Vagina (tissue), 2 donors: ENCODE measurements around the gene FBXL14. TPM values are rescaled to one million over a fixed set of nuclear protein-coding genes. Genes with fewer than 3 reads are reported as not detected.

Experiments used
- DNase-seq, 2 donors: peaks; one replicate each; pipeline ENCODE4 v3.0.0-alpha.2; 2017; ENCODE audit errors: extremely low spot score in 2 of 2
- H3K27ac ChIP-seq: fragments of 200-600 bp; sonication (generic); one replicate; pipeline ENCODE4 v1.5.1; 2019
- H3K27me3 ChIP-seq: fragments of 200-600 bp; sonication (generic); one replicate; pipeline ENCODE4 v1.5.1; 2019
- H3K36me3 ChIP-seq, 2 donors: fragments of 200-600 bp; sonication (generic); one replicate each; pipeline ENCODE4 v1.5.1; 2017 to 2019
- H3K4me1 ChIP-seq: fragments of 200-600 bp; sonication (generic); one replicate; pipeline ENCODE4 v1.5.1; 2019
- H3K4me3 ChIP-seq, 2 donors: fragments of 200-600 bp; sonication (generic); 1 replicate in 1 of 2; 2 replicates in 1 of 2; pipeline ENCODE4 v1.5.1; 2016 to 2019
- H3K9me3 ChIP-seq: fragments of 200-600 bp; sonication (generic); one replicate; pipeline ENCODE4 v1.5.1; 2019
- CTCF ChIP-seq, 3 experiments: fragments of 450-650 bp in 2 of 3; fragments of 200-600 bp in 1 of 3; sonication (generic) in 1 of 3; IDR thresholded peaks; one replicate each; pipeline ENCODE4 v1.5.1; 2017 to 2019; ENCODE audit warnings: antibody characterized with exemption in 3 of 3, mild to moderate bottlenecking in 2 of 3, moderate library complexity in 2 of 3
- POLR2A ChIP-seq, 2 donors: fragments of 450-650 bp; IDR thresholded peaks; one replicate each; pipeline ENCODE4 v1.6.1; 2017; ENCODE audit warnings: antibody characterized with exemption in 2 of 2, mild to moderate bottlenecking in 2 of 2, moderate library complexity in 2 of 2
- POLR2AphosphoS5 ChIP-seq, 2 donors: sonication (generic); formaldehyde crosslinking; IDR thresholded peaks; one replicate each; pipeline ENCODE4 v1.9.0; 2017; ENCODE audit warnings: antibody characterized with exemption in 2 of 2, mild to moderate bottlenecking in 2 of 2, low read depth in 1 of 2; ENCODE audit not compliant: insufficient read depth in 1 of 2
- intact Hi-C: fragments of 100-400 bp; cut with DNase I; formaldehyde crosslinking; loops from one replicate; pipeline ENCODE4 v1.15.1; 2023
- total RNA-seq: library from RNA; depleted of rRNA; stranded (reverse); fragments of >200 nt; gene quantifications from one replicate; pipeline ENCODE4 v1.2.3, GENCODE V29; 2016

FBXL14 gene
- total RNA-seq, 1 donor from 2014 or later: 15.2 TPM

GRCh38 chr12:1566449-1567135 lies 27.8 kb downstream of the FBXL14 start:
- no peaks in the 10 kb centered on the region for H3K36me3 ChIP-seq
- no peak overlapping the region for H3K4me3 ChIP-seq
- no peak for DNase-seq
- no peak overlapping the region for H3K27ac ChIP-seq
- H3K27me3 ChIP-seq: no peaks in the 10 kb centered on the region
- intact Hi-C loops: no loop called here
- TF ChIP-seq POLR2AphosphoS5 (IDR thresholded peaks at IDR 0.05; ENCODE audit: insufficient read depth in 1 of 2, low read depth in 1 of 2): no peak
- TF ChIP-seq CTCF (IDR thresholded peaks at IDR 0.05): no peak
- TF ChIP-seq POLR2A (IDR thresholded peaks at IDR 0.05): no peak
- H3K4me1 ChIP-seq: no peaks in the 10 kb centered on the region
- H3K9me3 ChIP-seq: no peaks in the 10 kb centered on the region

- Histone ChIP-seq H3K4me1 (no peaks in the 10 kb centered on the region), H3K36me3 (no peaks in the 10 kb centered on the region), H3K9me3 (no peaks in the 10 kb centered on the region), H3K27ac (no peak overlapping the region), H3K27me3 (no peaks in the 10 kb centered on the region), H3K4me3 (no peak overlapping the region)
- intact Hi-C loops: no loop called here
- no peak for DNase-seq
- TF ChIP-seq POLR2AphosphoS5 (IDR thresholded peaks at IDR 0.05; ENCODE audit: insufficient read depth in 1 of 2, low read depth in 1 of 2): no peak
- TF ChIP-seq CTCF (IDR thresholded peaks at IDR 0.05): no peak
These were observed 29.2 kb downstream of the FBXL14 start for GRCh38 chr12:1565172-1565571.

GRCh38 chr12:1564067-1564466 lies 30.3 kb downstream of the FBXL14 start:
- TF ChIP-seq CTCF (IDR thresholded peaks at IDR 0.05): no peak
- no peak for TF ChIP-seq POLR2A (IDR thresholded peaks at IDR 0.05)
- TF ChIP-seq POLR2AphosphoS5 (IDR thresholded peaks at IDR 0.05; ENCODE audit: insufficient read depth in 1 of 2, low read depth in 1 of 2): no peak
- Histone ChIP-seq H3K27ac (no peak overlapping the region), H3K36me3 (no peaks in the 10 kb centered on the region), H3K9me3 (no peaks in the 10 kb centered on the region), H3K4me3 (no peak overlapping the region), H3K4me1 (no peaks in the 10 kb centered on the region), H3K27me3 (no peaks in the 10 kb centered on the region)
- no peak for DNase-seq
- intact Hi-C loops: no loop called here

DNA sequence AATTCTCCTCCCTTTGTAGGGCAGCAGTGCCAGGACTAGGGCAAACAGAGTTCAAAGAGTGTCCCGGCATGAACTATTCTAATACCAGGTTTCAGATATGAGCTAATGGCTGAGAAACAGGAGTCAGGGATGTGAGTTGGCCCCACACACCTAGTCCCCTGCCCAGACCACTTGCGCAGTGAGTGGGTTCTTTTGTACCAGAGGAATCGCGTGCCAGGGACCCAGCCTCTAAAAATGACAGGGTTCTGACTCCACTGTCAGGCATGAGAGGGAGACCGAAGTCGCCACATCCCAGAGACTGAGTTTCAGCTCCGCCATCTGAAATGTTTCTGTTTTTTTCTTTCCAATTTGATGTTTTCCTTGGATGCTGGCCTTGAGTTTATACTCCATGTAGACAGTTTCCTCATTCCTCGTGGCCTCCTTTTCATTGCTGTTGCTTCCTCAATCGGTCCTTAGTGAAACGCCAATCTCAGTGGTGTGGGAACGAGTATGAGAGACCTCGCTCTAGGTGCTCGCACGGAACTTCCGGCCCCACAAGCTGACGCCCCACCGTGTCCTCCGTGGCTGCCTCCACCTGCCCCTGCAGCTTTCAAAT lies 31.5 kb downstream of the FBXL14 start:
- TF ChIP-seq POLR2AphosphoS5 (IDR thresholded peaks at IDR 0.05; ENCODE audit: insufficient read depth in 1 of 2, low read depth in 1 of 2) (no peak), POLR2A (IDR thresholded peaks at IDR 0.05) (no peak), CTCF (IDR thresholded peaks at IDR 0.05) (no peak)
- H3K9me3 ChIP-seq: no peaks in the 10 kb centered on the region
- H3K4me1 ChIP-seq: no peaks in the 10 kb centered on the region
- intact Hi-C loops: no loop called here
- DNase-seq: no peak
- no peaks in the 10 kb centered on the region for H3K27me3 ChIP-seq
- H3K4me3 ChIP-seq: no peak overlapping the region
- H3K27ac ChIP-seq: no peak overlapping the region
- H3K36me3 ChIP-seq: no peaks in the 10 kb centered on the region

DNA sequence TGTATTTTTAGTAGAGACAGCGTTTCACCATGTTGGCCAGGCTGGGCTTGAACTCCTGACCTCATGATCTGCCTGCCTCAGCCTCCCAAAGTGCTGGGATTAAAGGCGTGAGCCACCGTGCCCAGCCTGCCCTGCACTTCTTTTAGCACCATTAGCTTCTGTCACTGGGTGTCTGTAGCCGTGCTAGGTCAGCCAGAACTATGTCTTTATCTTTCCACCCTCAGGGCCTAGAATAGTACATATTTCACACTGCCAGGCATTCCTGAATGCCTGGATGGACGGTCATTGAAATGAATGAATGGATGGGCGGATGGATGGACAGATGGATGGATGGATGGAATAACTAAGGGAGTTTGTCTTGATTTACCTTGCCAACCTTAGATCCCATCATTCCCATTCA lies 33.7 kb downstream of the FBXL14 start:
- no peak for DNase-seq
- H3K9me3 ChIP-seq: no peaks in the 10 kb centered on the region
- no peak for TF ChIP-seq POLR2AphosphoS5 (IDR thresholded peaks at IDR 0.05; ENCODE audit: insufficient read depth in 1 of 2, low read depth in 1 of 2)
- no peak for TF ChIP-seq POLR2A (IDR thresholded peaks at IDR 0.05)
- TF ChIP-seq CTCF (IDR thresholded peaks at IDR 0.05): no peak
- H3K36me3 ChIP-seq: no peaks in the 10 kb centered on the region
- H3K4me3 ChIP-seq: no peak overlapping the region
- H3K27ac ChIP-seq: no peak overlapping the region
- intact Hi-C loops: no loop called here
- no peaks in the 10 kb centered on the region for H3K27me3 ChIP-seq
- H3K4me1 ChIP-seq: no peaks in the 10 kb centered on the region
